ENCODE measurements around the gene PRSS53.

Gene PRSS53

GRCh38 chr16:31099860-31100638 lies 11.3 kb upstream of the PRSS53 start:
- Histone ChIP-seq H3K27me3 (ENCODE audit: insufficient read depth, low read length, poor library complexity, severe bottlenecking) (no peaks in the 10 kb centered on the region), H3K4me3 (ENCODE audit: low read length, poor library complexity, severe bottlenecking) (no peak overlapping the region), H3K9me2 (replicated peaks; ENCODE audit: low read depth, low read length) (no peaks in the 10 kb centered on the region), H3K9ac (ENCODE audit: low read depth, low read length, poor library complexity, severe bottlenecking) (no peak overlapping the region), H3K9me3 (ENCODE audit: insufficient read depth, low read depth, low read length) (no peaks in the 10 kb centered on the region), H3K36me3 (ENCODE audit: insufficient read depth, low read length) (no peaks in the 10 kb centered on the region), H4K20me1 (ENCODE audit: insufficient read depth, low read length, poor library complexity, severe bottlenecking) (no peaks in the 10 kb centered on the region), H3K4me1 (ENCODE audit: insufficient read depth, low read length, poor library complexity, severe bottlenecking) (no peaks in the 10 kb centered on the region), H3K4me2 (ENCODE audit: low read depth, low read length, poor library complexity, severe bottlenecking) (no peak overlapping the region), H2AFZ (ENCODE audit: low read length) (0 out of 2 replicates have a peak overlapping the region, but pooled peaks have one; percentile 15), H3F3A (ENCODE audit: low read depth) (no peaks in the 10 kb centered on the region), H3K79me2 (ENCODE audit: insufficient read depth, low read length) (no peaks in the 10 kb centered on the region)
- TF ChIP-seq CTCF (conservative IDR thresholded peaks at IDR 0.05; ENCODE audit: low read length) = no peak
- no peak for TF ChIP-seq EZH2phosphoT487 (IDR thresholded peaks at IDR 0.05; ENCODE audit: borderline replicate concordance)

- Histone ChIP-seq H3K79me2 (ENCODE audit: insufficient read depth, low read length) (peaks cover 40% of the 10 kb centered on the region), H3K4me1 (ENCODE audit: insufficient read depth, low read length, poor library complexity, severe bottlenecking) (peaks cover 21% of the 10 kb centered on the region), H3K27me3 (ENCODE audit: insufficient read depth, low read length, poor library complexity, severe bottlenecking) (no peaks in the 10 kb centered on the region), H3K4me2 (ENCODE audit: low read depth, low read length, poor library complexity, severe bottlenecking) (peak within 1 kb of the TSS; percentile 90), H3K9me2 (replicated peaks; ENCODE audit: low read depth, low read length) (no peaks in the 10 kb centered on the region), H3K9ac (ENCODE audit: low read depth, low read length, poor library complexity, severe bottlenecking) (peak within 1 kb of the TSS; percentile 89), H3K4me3 (ENCODE audit: low read length, poor library complexity, severe bottlenecking) (peak within 1 kb of the TSS; percentile 94), H4K20me1 (ENCODE audit: insufficient read depth, low read length, poor library complexity, severe bottlenecking) (peaks cover 14% of the 10 kb centered on the region), H2AFZ (ENCODE audit: low read length) (peak within 1 kb of the TSS; percentile 91), H3F3A (ENCODE audit: low read depth) (no peaks in the 10 kb centered on the region), H3K9me3 (ENCODE audit: insufficient read depth, low read depth, low read length) (no peaks in the 10 kb centered on the region), H3K36me3 (ENCODE audit: insufficient read depth, low read length) (peaks cover 10% of the 10 kb centered on the region; the same call in 1 of the 2 replicates)
- TF ChIP-seq EZH2phosphoT487 (IDR thresholded peaks at IDR 0.05; ENCODE audit: borderline replicate concordance) (no peak), CTCF (conservative IDR thresholded peaks at IDR 0.05; ENCODE audit: low read length) (no peak)
Observed at GRCh38 chr16:31094424-31095120, 5.8 kb upstream of the PRSS53 start, which contains the start of gene VKORC1. TSS of gene VKORC1 (minus strand) at chr16:31094797. CDS start at chr16:31094729, 68 bp downstream.

GRCh38 chr16:31094088-31094423 lies 5.3 kb upstream of the PRSS53 start:
- Histone ChIP-seq H3F3A (ENCODE audit: low read depth) (no peaks in the 10 kb centered on the region), H4K20me1 (ENCODE audit: insufficient read depth, low read length, poor library complexity, severe bottlenecking) (peaks cover 14% of the 10 kb centered on the region), H3K27me3 (ENCODE audit: insufficient read depth, low read length, poor library complexity, severe bottlenecking) (no peaks in the 10 kb centered on the region), H3K79me2 (ENCODE audit: insufficient read depth, low read length) (peaks cover 42% of the 10 kb centered on the region), H3K9ac (ENCODE audit: low read depth, low read length, poor library complexity, severe bottlenecking) (peak overlapping the region; percentile 89), H3K4me3 (ENCODE audit: low read length, poor library complexity, severe bottlenecking) (peak overlapping the region; percentile 94), H3K9me2 (replicated peaks; ENCODE audit: low read depth, low read length) (no peaks in the 10 kb centered on the region), H3K36me3 (ENCODE audit: insufficient read depth, low read length) (peaks cover 10% of the 10 kb centered on the region; the same call in 1 of the 2 replicates), H3K4me1 (ENCODE audit: insufficient read depth, low read length, poor library complexity, severe bottlenecking) (peaks cover 21% of the 10 kb centered on the region), H2AFZ (ENCODE audit: low read length) (peak overlapping the region; percentile 75), H3K4me2 (ENCODE audit: low read depth, low read length, poor library complexity, severe bottlenecking) (peak overlapping the region; percentile 90), H3K9me3 (ENCODE audit: insufficient read depth, low read depth, low read length) (no peaks in the 10 kb centered on the region)
- TF ChIP-seq CTCF (conservative IDR thresholded peaks at IDR 0.05; ENCODE audit: low read length) (no peak), EZH2phosphoT487 (IDR thresholded peaks at IDR 0.05; ENCODE audit: borderline replicate concordance) (no peak)

Measured in Loucy (cell line).